ENCODE measurements around the gene CEP135.

DNA sequence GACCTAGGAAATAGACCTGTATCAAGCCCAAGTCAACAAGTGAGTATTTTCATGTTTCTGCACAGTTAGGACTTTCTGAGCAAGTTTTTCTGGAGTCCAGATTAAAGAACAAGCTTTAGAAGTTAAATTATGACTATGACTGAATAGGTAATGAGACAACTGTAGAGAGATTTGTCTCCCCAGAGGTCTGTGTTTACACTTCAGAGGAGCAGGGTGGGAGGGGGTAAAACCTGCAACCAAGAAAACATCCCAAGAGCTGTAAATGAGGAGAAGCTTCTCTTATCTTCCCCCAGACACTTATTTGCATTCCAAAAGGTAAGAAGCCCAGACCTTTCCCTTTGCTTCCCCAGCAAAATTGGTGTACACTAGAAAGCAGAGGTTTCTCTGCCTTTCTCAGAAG is 22.1 kb upstream of the CEP135 start:
- TF ChIP-seq, protein P1, sequence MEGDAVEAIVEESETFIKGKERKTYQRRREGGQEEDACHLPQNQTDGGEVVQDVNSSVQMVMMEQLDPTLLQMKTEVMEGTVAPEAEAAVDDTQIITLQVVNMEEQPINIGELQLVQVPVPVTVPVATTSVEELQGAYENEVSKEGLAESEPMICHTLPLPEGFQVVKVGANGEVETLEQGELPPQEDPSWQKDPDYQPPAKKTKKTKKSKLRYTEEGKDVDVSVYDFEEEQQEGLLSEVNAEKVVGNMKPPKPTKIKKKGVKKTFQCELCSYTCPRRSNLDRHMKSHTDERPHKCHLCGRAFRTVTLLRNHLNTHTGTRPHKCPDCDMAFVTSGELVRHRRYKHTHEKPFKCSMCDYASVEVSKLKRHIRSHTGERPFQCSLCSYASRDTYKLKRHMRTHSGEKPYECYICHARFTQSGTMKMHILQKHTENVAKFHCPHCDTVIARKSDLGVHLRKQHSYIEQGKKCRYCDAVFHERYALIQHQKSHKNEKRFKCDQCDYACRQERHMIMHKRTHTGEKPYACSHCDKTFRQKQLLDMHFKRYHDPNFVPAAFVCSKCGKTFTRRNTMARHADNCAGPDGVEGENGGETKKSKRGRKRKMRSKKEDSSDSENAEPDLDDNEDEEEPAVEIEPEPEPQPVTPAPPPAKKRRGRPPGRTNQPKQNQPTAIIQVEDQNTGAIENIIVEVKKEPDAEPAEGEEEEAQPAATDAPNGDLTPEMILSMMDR (IDR thresholded peaks at IDR 0.05) = no peak
- no peak for TF ChIP-seq POLR2A (IDR thresholded peaks at IDR 0.05)

Measured in uterus (tissue), 2 donors.